Activated T-cell treated with anti-CD3 and anti-CD28 coated beads, Interleukin-2, amount 50 U/mL, for 24 hours (primary cell): ENCODE data around the gene ULBP2.

Experiments used
- DNase-seq: peaks from one replicate; pipeline ENCODE4 v3.0.0-alpha.2; 2020
- H3K27ac Mint-ChIP-seq: 2 replicates; pipeline ENCODE4 v1.8.0; 2020; ENCODE audit warnings: mild to moderate bottlenecking, mixed read lengths
- H3K27me3 Mint-ChIP-seq: 2 replicates; pipeline ENCODE4 v1.8.0; 2020; ENCODE audit warnings: mixed read lengths
- H3K36me3 Mint-ChIP-seq: 2 replicates; pipeline ENCODE4 v1.8.0; 2020; ENCODE audit warnings: low read depth, mixed read lengths
- H3K4me1 Mint-ChIP-seq: 2 replicates; pipeline ENCODE4 v1.8.0; 2020; ENCODE audit warnings: low read depth, mixed read lengths
- H3K4me3 Mint-ChIP-seq: 2 replicates; pipeline ENCODE4 v1.8.0; 2020; ENCODE audit warnings: mild to moderate bottlenecking, moderate library complexity, mixed read lengths
- H3K9me3 Mint-ChIP-seq: 2 replicates; pipeline ENCODE4 v1.8.0; 2020; ENCODE audit warnings: mixed read lengths

The ULBP2 gene, protein sequence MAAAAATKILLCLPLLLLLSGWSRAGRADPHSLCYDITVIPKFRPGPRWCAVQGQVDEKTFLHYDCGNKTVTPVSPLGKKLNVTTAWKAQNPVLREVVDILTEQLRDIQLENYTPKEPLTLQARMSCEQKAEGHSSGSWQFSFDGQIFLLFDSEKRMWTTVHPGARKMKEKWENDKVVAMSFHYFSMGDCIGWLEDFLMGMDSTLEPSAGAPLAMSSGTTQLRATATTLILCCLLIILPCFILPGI

DNA sequence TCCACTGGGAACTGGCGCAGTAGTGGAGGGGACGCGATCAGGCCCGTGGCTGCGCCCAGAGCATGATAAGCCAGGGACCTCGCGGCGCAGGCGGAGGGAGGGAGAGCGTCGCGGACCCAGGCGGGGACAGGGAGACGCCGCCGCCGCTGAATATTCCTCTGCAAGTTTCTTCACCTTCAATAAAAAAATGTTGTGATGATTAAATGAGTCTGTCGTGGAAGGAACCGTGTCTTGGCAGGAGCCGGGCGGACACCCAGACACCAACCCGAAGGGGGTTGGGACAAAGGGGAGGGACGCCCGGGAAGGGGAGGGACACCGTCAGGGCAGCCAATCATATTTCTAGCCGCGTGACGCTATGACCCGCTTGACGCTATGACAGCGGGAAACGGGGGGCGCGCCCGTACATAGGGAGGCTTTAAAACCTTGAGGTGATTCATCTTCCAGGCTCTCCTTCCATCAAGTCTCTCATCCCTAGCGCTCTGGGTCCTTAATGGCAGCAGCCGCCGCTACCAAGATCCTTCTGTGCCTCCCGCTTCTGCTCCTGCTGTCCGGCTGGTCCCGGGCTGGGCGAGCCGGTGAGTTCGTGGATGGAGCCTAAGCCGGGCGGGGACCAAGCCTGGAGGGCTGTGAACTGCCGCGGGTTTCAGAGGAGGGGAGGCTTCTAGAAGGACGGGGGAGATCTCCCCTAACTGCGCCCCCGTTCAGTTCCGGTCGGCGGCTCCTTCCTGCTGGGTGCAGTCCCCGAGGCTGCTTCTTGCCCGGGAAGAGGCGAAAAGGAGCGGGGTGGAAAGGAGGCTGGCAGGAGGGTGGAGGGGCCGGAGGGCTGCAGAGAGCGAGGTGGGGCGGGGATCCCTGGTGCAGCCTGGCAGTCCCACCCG is at the start of gene ULBP2:
ULBP2 (plus strand) TSS at position 432 of the 878 bp plus-strand sequence; CDS start at position 491, 59 bp downstream.
- Mint-ChIP-seq H3K27me3 (peaks cover 73% of the 10 kb centered on the region), H3K27ac (peak within 1 kb of the TSS; percentile 85), H3K4me1 (peaks cover 36% of the 10 kb centered on the region), H3K36me3 (no peaks in the 10 kb centered on the region), H3K4me3 (peak within 1 kb of the TSS; percentile 79), H3K9me3 (no peaks in the 10 kb centered on the region)
- DNase-seq: peak; percentile 90

DNA sequence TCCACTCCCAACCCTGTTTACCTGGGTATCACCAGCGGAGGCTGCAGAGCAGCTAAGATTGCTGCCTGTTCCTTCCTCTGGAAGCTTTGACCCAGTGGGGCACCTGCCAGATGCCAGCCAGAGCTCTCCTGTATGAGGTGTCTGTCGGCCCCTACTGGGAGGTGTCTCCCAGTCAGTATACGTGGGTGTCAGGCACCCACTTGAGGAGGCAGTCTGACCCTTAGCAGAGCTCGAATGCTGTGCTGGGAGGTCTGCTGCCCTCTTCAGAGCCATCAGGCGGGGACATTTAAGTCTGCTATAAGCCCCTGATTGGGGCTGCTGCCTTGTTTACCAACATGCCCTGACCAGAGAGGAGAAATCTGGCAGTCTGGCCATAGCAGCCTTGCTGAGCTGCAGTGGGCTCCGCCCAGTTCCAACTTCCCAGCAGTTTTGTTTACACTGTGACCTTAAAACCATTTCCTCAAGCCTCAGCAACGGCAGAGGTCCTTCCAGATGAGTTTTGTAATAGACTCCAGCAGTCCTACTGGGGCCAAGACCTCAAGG is 46.7 kb upstream of the ULBP2 start:
- peaks cover 12% of the 10 kb centered on the region for H3K27me3 Mint-ChIP-seq
- DNase-seq: no peak

DNA sequence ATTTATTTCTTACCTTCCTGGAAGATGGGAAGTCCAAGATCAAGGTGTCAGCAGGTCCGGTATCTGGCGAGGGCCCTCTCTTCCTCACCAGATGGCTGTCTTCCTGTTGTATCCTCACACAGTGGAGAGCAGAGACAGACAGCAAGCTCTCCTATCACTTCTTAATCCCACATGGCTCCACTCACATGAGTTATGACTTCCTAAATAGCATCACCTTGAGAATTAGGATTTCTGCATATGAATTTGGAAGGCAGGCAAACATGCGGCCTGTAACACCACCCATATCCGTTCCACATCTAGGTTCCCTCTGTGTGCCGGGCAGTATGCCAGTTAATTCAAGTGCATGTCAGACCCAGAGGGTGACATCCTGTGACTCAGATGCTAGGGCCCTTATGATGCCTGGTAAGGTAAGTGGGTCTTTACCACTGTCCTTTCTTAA is 46.0 kb upstream of the ULBP2 start:
- H3K4me3 Mint-ChIP-seq: no peak overlapping the region
- no peaks in the 10 kb centered on the region for H3K36me3 Mint-ChIP-seq
- H3K4me1 Mint-ChIP-seq: peaks cover 12% of the 10 kb centered on the region
- peaks cover 12% of the 10 kb centered on the region for H3K27me3 Mint-ChIP-seq
- H3K9me3 Mint-ChIP-seq: no peaks in the 10 kb centered on the region
- DNase-seq: no peak
- no peak overlapping the region for H3K27ac Mint-ChIP-seq

More for the DNA sequence above, 46.7 kb upstream of the ULBP2 start:
- Mint-ChIP-seq H3K9me3 (no peaks in the 10 kb centered on the region), H3K4me3 (no peak overlapping the region), H3K4me1 (peaks cover 12% of the 10 kb centered on the region), H3K27ac (no peak overlapping the region), H3K36me3 (no peaks in the 10 kb centered on the region)

DNA sequence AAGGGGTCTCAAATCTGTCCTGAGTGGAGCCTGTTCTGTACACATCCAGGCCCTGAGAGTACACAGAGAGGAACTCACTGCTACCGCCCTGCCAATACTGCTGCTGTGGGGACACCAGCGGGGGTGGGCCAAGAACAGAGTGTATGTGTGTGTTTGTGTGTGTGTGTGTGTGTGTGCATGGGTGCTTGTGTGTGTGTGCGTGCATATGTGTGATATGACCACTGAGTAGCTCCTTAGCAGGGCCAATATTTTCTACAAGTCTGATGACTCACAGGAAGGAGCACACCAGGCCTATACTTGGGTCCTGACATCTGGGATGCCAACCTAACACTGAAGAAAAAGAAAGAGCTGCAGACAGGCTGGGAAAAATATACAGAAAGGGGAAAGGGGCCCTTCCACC is 45.3 kb upstream of the ULBP2 start:
- H3K4me1 Mint-ChIP-seq: peaks cover 12% of the 10 kb centered on the region
- no peaks in the 10 kb centered on the region for H3K9me3 Mint-ChIP-seq
- H3K27me3 Mint-ChIP-seq: peaks cover 12% of the 10 kb centered on the region
- no peak overlapping the region for H3K4me3 Mint-ChIP-seq
- no peak for DNase-seq
- H3K36me3 Mint-ChIP-seq: no peaks in the 10 kb centered on the region
- H3K27ac Mint-ChIP-seq: no peak overlapping the region

DNA sequence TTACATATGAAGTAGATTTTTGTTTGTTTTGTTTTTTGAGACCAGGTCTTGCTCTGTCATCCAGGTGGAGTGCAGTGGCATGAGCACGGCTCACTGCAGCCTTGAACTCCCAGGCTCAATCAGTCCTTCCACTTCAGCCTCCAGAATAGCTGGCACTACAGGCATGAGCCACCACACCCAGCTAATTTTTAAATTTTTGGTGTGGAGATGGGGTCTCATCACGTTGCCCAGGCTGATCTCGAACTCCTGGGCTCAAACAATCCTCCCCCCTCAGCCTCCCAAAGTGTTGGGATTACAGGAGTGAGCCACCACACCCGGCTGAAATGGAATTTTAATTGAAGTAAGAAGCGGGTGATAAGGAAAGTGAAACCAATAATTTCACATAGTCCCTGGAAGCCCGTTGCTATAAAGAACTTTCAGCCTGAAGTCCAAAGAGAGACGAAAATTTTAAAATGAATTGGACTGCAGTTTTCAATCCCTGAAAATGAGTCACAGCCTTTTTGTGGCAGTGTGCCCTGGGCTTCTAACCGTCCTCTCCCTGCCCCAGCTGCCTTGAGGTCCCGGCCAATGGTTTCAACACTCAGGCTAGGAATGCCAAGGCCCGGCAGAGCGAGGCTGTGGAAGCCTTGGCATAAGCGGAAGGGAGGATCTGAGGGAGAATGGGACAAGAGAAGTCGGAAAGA is 44.7 kb upstream of the ULBP2 start:
- peaks cover 12% of the 10 kb centered on the region for H3K4me1 Mint-ChIP-seq
- H3K9me3 Mint-ChIP-seq: no peaks in the 10 kb centered on the region
- no peak overlapping the region for H3K27ac Mint-ChIP-seq
- no peaks in the 10 kb centered on the region for H3K36me3 Mint-ChIP-seq
- DNase-seq: no peak
- peaks cover 12% of the 10 kb centered on the region for H3K27me3 Mint-ChIP-seq
- no peak overlapping the region for H3K4me3 Mint-ChIP-seq

DNA sequence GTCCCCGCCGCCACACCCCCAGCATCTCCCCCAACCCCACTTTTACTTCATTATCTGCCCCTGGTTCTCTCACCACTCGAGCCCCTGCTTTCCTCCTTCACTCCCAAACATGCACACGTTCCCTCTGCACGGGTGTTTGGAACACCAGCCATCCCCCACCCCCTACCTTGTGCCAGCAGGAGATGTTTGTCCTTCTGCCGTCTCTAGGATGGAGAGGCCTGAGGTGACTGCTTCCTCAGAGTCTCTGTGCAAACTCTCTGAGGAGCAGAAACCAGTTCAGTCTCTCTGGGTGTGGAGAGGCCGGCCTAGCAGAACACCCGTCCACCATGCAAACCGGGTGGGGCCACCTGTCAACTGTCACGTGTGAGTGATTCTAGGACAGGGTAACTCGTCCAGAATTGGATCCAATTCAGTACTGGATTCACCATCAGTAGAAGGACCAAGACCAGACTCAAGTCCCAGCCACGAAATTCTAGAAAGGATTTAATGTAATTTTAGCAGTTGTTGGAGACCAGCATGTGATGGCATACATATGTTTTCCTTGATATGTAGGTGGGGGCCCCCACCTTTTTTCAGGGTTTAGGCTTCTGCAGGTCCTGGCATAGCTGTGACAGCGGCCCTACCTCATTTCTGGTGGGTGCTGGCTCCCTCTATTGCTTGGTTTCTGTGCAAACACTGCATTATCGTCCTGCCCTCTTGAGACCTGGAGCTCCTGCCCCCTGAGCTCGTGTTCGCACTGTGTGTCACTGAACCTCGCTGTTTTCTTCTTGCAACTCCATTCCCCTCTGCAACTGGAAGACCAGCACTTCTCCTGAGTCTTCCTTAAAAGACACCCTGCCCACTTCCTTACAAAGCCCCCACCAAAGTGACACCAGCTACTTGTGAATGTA is 43.7 kb upstream of the ULBP2 start, which contains the start of gene RAET1E:
RAET1E (minus strand) TSS at position 259 of the 890 bp plus-strand sequence. CDS start 7,212 bp downstream, outside the sequence.
- no peak for DNase-seq
- H3K9me3 Mint-ChIP-seq: no peaks in the 10 kb centered on the region
- peaks cover 12% of the 10 kb centered on the region for H3K27me3 Mint-ChIP-seq
- no peak within 1 kb of the TSS for H3K4me3 Mint-ChIP-seq
- no peak within 1 kb of the TSS for H3K27ac Mint-ChIP-seq
- peaks cover 12% of the 10 kb centered on the region for H3K4me1 Mint-ChIP-seq
- H3K36me3 Mint-ChIP-seq: no peaks in the 10 kb centered on the region

DNA sequence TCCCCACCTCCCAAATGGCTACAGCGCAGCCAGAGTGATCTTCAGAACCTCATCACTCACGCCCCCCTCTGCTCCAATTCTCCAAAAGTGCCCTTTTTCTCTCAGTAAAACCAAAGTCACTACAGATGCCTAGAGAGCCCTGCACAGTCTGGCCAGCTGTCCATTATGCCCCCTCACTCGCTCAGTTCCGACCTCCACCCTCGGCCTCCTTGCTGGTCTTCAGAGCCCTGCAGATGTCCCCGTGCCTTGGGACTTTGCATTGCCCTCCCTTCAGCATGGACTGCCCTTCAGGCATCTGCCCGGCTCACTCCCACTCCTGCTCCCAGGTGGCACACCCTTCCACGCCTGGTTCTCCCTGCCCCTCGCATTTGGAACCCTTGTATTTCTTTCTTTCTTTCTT is 42.8 kb upstream of the ULBP2 start:
- Mint-ChIP-seq H3K27me3 (peaks cover 8% of the 10 kb centered on the region), H3K9me3 (no peaks in the 10 kb centered on the region), H3K4me1 (peaks cover 12% of the 10 kb centered on the region), H3K4me3 (no peak overlapping the region), H3K27ac (no peak overlapping the region), H3K36me3 (no peaks in the 10 kb centered on the region)
- DNase-seq: no peak

DNA sequence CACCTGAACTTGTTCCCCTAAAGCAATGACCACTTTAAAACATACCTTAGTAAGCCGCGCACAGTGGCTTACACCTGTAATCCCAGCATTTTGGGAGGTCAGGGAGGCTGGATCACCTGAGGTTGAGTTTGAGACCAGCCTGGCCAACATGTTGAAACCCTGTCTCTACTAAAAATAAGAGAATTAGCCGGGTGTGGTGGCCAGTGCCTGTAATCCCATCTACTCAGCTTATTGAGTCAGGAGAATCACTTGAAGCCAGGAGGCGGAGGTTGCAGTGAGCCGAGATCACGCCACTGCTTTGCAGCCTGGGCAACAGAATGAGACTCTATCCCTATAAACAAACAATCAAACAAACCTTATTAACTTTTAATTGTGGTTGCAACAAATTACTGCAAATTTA is 42.3 kb upstream of the ULBP2 start:
- Mint-ChIP-seq H3K36me3 (no peaks in the 10 kb centered on the region), H3K4me3 (no peak overlapping the region), H3K4me1 (peaks cover 12% of the 10 kb centered on the region), H3K9me3 (no peaks in the 10 kb centered on the region), H3K27me3 (peaks cover 4% of the 10 kb centered on the region), H3K27ac (no peak overlapping the region)
- DNase-seq: no peak

DNA sequence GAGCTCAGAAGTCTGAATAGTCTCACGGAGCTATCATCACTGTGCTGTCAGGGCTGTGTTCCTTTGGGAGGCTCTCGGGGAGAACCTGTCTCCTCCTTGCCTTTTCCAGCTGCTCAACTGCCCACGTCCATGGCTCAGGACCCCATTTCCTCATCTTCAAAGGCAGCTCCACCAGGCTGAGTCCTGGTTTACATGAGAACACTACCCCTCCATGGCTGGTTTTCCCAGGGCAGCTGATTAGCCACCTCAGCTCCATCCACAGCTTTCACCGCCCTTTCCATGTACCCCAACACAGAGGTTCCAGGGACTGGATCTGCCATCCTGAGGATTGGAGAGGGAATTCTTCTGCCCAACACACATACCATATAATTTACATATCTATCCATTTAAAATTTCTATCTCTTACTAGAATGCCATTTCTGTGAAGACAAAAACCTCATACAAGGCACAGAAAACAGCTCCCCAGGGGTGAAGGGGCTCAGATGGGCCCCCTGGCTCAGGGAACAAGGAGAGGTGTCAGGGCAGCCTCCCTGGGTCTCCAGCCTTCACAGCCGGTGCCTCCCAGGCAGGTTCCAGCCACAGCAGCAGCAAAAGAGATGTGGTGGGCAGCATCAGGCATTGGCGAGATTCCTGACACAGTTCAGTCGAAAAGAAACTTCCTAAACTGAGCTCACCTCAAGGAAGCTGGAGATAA is 41.7 kb upstream of the ULBP2 start:
- Mint-ChIP-seq H3K4me1 (peaks cover 12% of the 10 kb centered on the region), H3K9me3 (no peaks in the 10 kb centered on the region), H3K27ac (no peak overlapping the region), H3K4me3 (no peak overlapping the region), H3K36me3 (no peaks in the 10 kb centered on the region), H3K27me3 (peaks cover 2% of the 10 kb centered on the region)
- DNase-seq: no peak

DNA sequence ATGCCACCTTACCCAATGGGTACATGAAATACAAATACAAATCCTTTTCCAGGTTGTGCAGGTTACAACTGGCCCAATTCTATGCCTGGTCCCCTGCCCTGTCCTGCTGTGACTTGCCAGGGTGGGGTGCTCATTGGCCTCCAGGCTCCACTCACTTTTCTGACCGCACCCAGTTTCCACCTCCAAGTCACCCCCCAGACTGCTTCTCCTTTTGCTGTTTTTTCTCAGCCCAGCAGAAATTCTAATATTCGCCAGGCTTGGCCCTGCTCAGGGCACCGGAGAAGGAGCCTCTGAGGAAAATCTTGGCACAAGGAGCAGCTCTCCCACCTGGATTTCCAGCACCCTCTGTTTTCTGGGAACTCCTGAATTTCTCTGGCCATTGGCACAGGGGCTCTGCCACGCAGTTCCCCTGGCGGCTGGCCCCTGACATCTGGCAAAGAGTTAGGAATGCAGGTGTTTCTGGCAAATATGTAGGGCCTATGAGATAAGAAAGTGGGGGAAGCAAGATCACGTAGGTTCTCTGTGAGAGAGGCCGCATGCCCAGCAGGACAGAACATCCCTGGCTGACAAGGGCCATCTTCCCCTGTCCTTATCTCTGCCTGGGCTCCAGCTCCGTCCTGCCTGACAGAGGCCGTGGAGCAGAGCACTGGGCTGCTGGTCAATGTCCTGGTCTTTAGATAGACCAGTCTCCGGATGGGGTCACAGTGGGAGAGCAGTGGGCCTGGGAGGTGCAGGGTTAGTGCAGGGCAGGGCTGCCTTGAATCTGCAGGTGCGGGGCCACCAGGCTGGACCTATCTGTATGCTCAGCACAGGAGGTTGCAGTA is 41.0 kb upstream of the ULBP2 start:
- no peaks in the 10 kb centered on the region for H3K9me3 Mint-ChIP-seq
- H3K27me3 Mint-ChIP-seq: peaks cover 2% of the 10 kb centered on the region
- no peak overlapping the region for H3K27ac Mint-ChIP-seq
- DNase-seq: no peak
- H3K36me3 Mint-ChIP-seq: no peaks in the 10 kb centered on the region
- H3K4me1 Mint-ChIP-seq: peaks cover 9% of the 10 kb centered on the region
- H3K4me3 Mint-ChIP-seq: no peak overlapping the region

DNA sequence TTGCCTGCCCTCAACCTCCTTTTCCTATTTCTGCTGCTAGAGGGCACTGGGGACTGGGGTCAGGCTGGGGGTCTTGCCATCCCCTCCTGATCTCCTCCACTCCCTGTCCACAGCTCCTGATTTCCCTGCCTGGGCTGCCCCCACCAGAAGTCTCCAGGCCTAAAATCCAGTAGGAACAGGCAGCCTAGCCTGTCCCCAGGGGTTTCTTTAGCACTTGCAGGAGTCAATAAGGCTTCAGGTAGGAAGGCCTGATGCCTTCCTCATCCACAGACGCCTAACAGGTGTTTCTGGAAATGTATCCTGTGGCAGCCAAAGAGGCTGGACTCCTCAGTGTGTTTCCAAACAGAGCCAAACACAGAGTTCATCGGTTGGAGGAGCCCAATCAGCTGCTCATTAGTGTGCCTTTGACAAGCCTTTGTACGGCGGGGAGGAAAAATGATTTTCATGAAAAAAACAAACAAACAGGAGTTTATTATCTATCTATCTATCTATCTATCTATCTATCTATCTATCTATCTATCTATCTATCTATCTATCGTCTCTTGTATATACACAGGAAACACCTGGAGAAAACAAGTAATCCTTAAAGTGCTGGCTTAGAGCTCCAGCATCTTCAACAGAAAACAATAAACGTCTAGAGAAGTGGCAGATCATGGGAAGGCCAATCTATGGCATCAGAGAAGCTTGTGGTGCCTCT is 40.2 kb upstream of the ULBP2 start:
- Mint-ChIP-seq H3K27ac (no peak overlapping the region), H3K36me3 (no peaks in the 10 kb centered on the region), H3K4me1 (peaks cover 2% of the 10 kb centered on the region), H3K27me3 (peaks cover 9% of the 10 kb centered on the region), H3K9me3 (no peaks in the 10 kb centered on the region), H3K4me3 (no peak overlapping the region)
- DNase-seq: no peak

DNA sequence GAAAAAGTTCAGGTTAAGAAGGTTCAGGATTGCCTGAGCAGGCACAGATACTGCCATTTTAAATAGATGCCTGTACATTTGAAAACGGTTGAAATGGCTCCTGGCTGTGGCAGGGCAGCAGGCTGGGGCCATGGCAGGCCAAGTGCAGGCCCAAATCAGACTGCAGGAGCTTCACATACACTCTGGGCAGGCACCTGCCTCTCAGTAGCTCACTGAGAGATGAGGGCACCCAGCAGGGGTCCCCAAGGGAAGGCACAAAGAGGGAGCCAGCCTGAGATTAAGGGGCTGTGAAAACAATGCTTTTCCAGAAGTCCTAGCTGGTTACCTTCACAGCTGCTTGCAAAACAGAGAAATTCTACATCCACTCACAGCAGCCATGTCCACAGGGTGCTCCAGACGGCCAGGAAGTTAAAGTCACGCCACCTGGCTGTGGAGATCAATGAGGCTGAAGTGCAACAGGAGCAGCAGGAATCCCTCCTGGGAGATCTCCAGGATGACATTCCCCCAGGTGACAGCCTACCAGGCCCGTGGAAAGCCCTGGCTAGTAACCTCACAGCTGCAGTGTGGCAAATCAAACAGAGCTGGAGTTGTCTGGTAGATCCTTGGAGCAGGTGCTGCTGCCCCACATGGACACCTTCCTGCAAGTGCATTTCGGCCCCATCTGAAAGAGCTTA is 37.7 kb upstream of the ULBP2 start:
- Mint-ChIP-seq H3K27me3 (peaks cover 13% of the 10 kb centered on the region), H3K4me1 (no peaks in the 10 kb centered on the region), H3K4me3 (no peak overlapping the region), H3K27ac (no peak overlapping the region), H3K36me3 (no peaks in the 10 kb centered on the region), H3K9me3 (peaks cover 11% of the 10 kb centered on the region)
- DNase-seq: no peak
